B cell (primary cell): ENCODE data around the gene CASP5. TPM values are rescaled to one million over a fixed set of nuclear protein-coding genes. Genes with fewer than 3 reads are reported as not detected.

Experiments
- ATAC-seq: fragments of 200-7000 bp; cut with Tn5 transposase; one replicate; pipeline ENCODE4 v1.10.0; 2021; ENCODE audit warnings: low read depth, mild to moderate bottlenecking, moderate number of reproducible peaks, moderate library complexity
- CTCF ChIA-PET: fragments of 350-600 bp; sonication (Branson Sonifier 250); formaldehyde crosslinking; loops from one replicate; lab custom pipeline; 2021; ENCODE audit warnings: antibody characterized with exemption, inconsistent platforms; lab: Charles Lee
- POLR2A ChIA-PET: fragments of 350-600 bp; sonication (Branson Sonifier 250); formaldehyde crosslinking; loops from one replicate; lab custom pipeline; 2021; ENCODE audit warnings: antibody characterized with exemption; lab: Charles Lee
- DNase-seq: peaks from one replicate; pipeline ENCODE4 v3.0.0; 2013
- H2AFZ ChIP-seq: 2 replicates; pipeline ENCODE4 v1.6.1; 2012; ENCODE audit warnings: mild to moderate bottlenecking, low read depth, low read length; ENCODE audit not compliant: insufficient read depth, poor library complexity, severe bottlenecking
- H3K27ac ChIP-seq, 2 donors: 1 replicate in 1 of 2; 2 replicates in 1 of 2; pipeline ENCODE4 v1.5.1; 2012 to 2013; ENCODE audit warnings: low read length in 2 of 2, mild to moderate bottlenecking in 2 of 2, moderate library complexity in 1 of 2
- H3K27me3 ChIP-seq, 4 experiments: fragments of 200-600 bp in 1 of 4; sonication (generic) in 1 of 4; replicated peaks in 1 of 4; 1 replicate in 2 of 4; 2 replicates in 2 of 4; pipeline versions ENCODE4 v1.6.1 to v1.7.0; 2013 to 2016; ENCODE audit warnings: low read length in 3 of 4, mild to moderate bottlenecking in 2 of 4, mixed read lengths in 1 of 4, moderate library complexity in 1 of 4; ENCODE audit not compliant: insufficient read depth in 4 of 4, control insufficient read depth in 3 of 4; ENCODE audit errors: control extremely low read depth in 1 of 4
- H3K36me3 ChIP-seq, 2 experiments: replicated peaks in 1 of 2; 1 replicate in 1 of 2; 2 replicates in 1 of 2; pipeline versions ENCODE4 v1.6.1 to v1.7.1; 2013; ENCODE audit warnings: low read length in 1 of 2; ENCODE audit not compliant: insufficient read depth in 2 of 2, control insufficient read depth in 1 of 2; ENCODE audit errors: control extremely low read depth in 1 of 2, extremely low read depth in 1 of 2
- H3K4me1 ChIP-seq, 2 donors: fragments of 200-600 bp in 1 of 2; sonication (generic) in 1 of 2; 1 replicate in 1 of 2; 2 replicates in 1 of 2; pipeline versions ENCODE4 v1.5.1 to v1.6.1; 2013 to 2017; ENCODE audit warnings: low read length in 2 of 2; ENCODE audit not compliant: control insufficient read depth in 2 of 2, insufficient read depth in 2 of 2
- H3K4me2 ChIP-seq: replicated peaks from 2 replicates; pipeline ENCODE3; 2012; ENCODE audit warnings: mild to moderate bottlenecking, low read depth, low read length; ENCODE audit not compliant: poor library complexity, severe bottlenecking
- H3K4me3 ChIP-seq, 5 experiments: fragments of 200-600 bp in 1 of 5; sonication (generic) in 1 of 5; 1 replicate in 3 of 5; 2 replicates in 2 of 5; pipeline versions ENCODE4 v1.5.1 to v1.7.0; 2011 to 2016; ENCODE audit warnings: low read length in 4 of 5, mild to moderate bottlenecking in 4 of 5, low read depth in 2 of 5, control low read depth in 1 of 5, moderate library complexity in 1 of 5; ENCODE audit not compliant: insufficient read depth in 1 of 5; ENCODE audit errors: control extremely low read depth in 1 of 5, extremely low read depth in 1 of 5
- H3K79me2 ChIP-seq: fragments of 200-600 bp; sonication (generic); one replicate; pipeline ENCODE4 v1.6.0; 2016; ENCODE audit warnings: low read length; ENCODE audit not compliant: control insufficient read depth, insufficient read depth
- H3K9ac ChIP-seq: fragments of 200-600 bp; sonication (generic); 2 replicates; pipeline ENCODE4 v1.6.1; 2017; ENCODE audit warnings: mild to moderate bottlenecking, low read length, moderate library complexity
- H3K9me3 ChIP-seq, 3 donors: one replicate each; pipeline versions ENCODE4 v1.6.1 to v1.7.1; 2013; ENCODE audit warnings: low read length in 2 of 3; ENCODE audit not compliant: control insufficient read depth in 2 of 3, insufficient read depth in 1 of 3; ENCODE audit errors: control extremely low read depth in 1 of 3
- H4K20me1 ChIP-seq: 2 replicates; pipeline ENCODE4 v1.6.0; 2012; ENCODE audit warnings: mild to moderate bottlenecking, low read length; ENCODE audit not compliant: insufficient read depth, control insufficient read depth, poor library complexity, severe bottlenecking
- H3K27ac Mint-ChIP-seq: one replicate; pipeline ENCODE4 v1.8.0; 2021; ENCODE audit warnings: mixed read lengths
- H3K27me3 Mint-ChIP-seq: one replicate; pipeline ENCODE4 v1.8.0; 2021; ENCODE audit warnings: mixed read lengths
- H3K4me1 Mint-ChIP-seq: one replicate; pipeline ENCODE4 v1.8.0; 2021; ENCODE audit warnings: mixed read lengths
- H3K4me3 Mint-ChIP-seq: one replicate; pipeline ENCODE4 v1.8.0; 2021; ENCODE audit warnings: mixed read lengths
- H3K9me3 Mint-ChIP-seq: one replicate; pipeline ENCODE4 v1.8.0; 2022; ENCODE audit warnings: mixed read lengths; ENCODE audit not compliant: insufficient read depth
- EZH2 ChIP-seq: IDR thresholded peaks from 2 replicates; pipeline ENCODE4 v1.6.1; 2012; ENCODE audit warnings: borderline replicate concordance, low read depth, mild to moderate bottlenecking, moderate library complexity, low read length; ENCODE audit not compliant: insufficient read depth, poor library complexity, severe bottlenecking
- WGBS: methylation state at CpG from one replicate; pipeline ENCODE4 v1.1.5; 2013; ENCODE audit warnings: missing lambda C conversion rate; ENCODE audit not compliant: insufficient coverage; 5-methylcytosine and 5-hydroxymethylcytosine counted together
- intact Hi-C: fragments of 100-400 bp; cut with micrococcal nuclease; formaldehyde crosslinking; loops from one replicate; pipeline ENCODE4 v1.10.0; 2022
- polyA plus RNA-seq: library from polyadenylated mRNA; depleted of rRNA; stranded (reverse); fragments of >200 nt; gene quantifications from 2 replicates; pipeline ENCODE4 v1.2.3, GENCODE V29; 2012
- total RNA-seq, 2 donors: library from RNA; stranded (reverse); fragments of 120-200 nt in 1 of 2; gene quantifications; 1 replicate in 1 of 2; 2 replicates in 1 of 2; pipeline versions ENCODE4 v1.2.3 to v1.2.4, GENCODE V29; 2013 to 2022
- TF ChIP-seq, protein P1 (sequence below): fragments of 200-600 bp; IDR thresholded peaks from one replicate; pipeline ENCODE4 v1.8.0; 2022; ENCODE audit warnings: antibody characterized with exemption, mild to moderate bottlenecking

Gene CASP5
- total and polyA plus RNA-seq, 2 donors (not counting 1 experiment from before 2014, with no cell fraction given): 0.09 TPM; not detected in 1

DNA sequence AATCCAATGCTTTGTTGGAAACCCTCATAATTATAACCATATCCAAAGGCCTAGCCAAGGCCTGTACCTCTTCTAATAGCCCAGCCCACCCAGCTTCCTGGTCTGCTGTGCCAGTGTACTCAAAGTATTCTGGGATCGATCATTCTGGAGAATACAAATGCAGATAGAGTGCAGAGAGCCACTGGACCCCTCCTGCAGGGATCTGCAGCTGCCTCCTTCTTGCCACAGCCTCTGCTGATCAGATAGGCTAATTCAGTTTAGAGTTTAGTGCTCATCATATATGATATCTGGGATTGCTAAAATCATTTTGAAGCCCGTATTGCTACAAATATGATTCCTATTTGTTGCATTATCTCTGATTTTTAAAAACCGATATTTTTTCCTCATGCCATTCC, 17.5 kb downstream of the CASP5 start:
- H3K36me3 ChIP-seq: no peaks in the 10 kb centered on the region
- H3K4me1 ChIP-seq: no peaks in the 10 kb centered on the region
- H3K27ac ChIP-seq: no peak overlapping the region
- Mint-ChIP-seq H3K27ac (no peak overlapping the region), H3K9me3 (no peaks in the 10 kb centered on the region), H3K27me3 (no peaks in the 10 kb centered on the region), H3K4me3 (no peak overlapping the region), H3K4me1 (peaks cover 5% of the 10 kb centered on the region)
- CTCF ChIA-PET: no interaction called here
- no peaks in the 10 kb centered on the region for H3K9me3 ChIP-seq
- no peaks in the 10 kb centered on the region for H3K27me3 ChIP-seq
- intact Hi-C loops: no loop called here
- H3K79me2 ChIP-seq: no peaks in the 10 kb centered on the region
- H4K20me1 ChIP-seq: no peaks in the 10 kb centered on the region
- no peak overlapping the region for H3K4me2 ChIP-seq
- no peak overlapping the region for H3K9ac ChIP-seq
- H3K4me3 ChIP-seq: no peak overlapping the region
- 100% methylated on average over 1 of the region's 3 CpGs for WGBS
- DNase-seq (no peak), ATAC-seq (no peak)
- H2AFZ ChIP-seq: no peak overlapping the region
- POLR2A ChIA-PET: no interaction called here
- no peak for TF ChIP-seq EZH2
- TF ChIP-seq, protein P1, sequence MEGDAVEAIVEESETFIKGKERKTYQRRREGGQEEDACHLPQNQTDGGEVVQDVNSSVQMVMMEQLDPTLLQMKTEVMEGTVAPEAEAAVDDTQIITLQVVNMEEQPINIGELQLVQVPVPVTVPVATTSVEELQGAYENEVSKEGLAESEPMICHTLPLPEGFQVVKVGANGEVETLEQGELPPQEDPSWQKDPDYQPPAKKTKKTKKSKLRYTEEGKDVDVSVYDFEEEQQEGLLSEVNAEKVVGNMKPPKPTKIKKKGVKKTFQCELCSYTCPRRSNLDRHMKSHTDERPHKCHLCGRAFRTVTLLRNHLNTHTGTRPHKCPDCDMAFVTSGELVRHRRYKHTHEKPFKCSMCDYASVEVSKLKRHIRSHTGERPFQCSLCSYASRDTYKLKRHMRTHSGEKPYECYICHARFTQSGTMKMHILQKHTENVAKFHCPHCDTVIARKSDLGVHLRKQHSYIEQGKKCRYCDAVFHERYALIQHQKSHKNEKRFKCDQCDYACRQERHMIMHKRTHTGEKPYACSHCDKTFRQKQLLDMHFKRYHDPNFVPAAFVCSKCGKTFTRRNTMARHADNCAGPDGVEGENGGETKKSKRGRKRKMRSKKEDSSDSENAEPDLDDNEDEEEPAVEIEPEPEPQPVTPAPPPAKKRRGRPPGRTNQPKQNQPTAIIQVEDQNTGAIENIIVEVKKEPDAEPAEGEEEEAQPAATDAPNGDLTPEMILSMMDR: no peak

DNA sequence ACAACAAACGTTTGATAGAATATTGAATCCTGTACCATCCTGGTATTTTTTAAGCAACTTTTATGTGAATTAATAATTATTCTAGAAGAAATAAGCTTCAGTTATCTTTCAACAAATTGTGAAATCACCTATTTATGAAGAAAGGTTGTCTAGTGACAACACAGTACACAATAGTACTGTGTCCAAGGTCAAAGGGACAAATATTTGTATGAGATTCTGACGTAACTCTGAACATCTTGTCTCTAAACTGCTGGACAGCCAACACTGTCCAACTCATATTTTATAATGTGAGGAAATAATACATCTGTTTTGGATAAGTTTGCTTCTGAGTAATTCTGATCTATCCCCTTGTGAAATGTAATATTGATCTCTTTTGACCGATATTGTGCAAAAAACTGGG, 18.9 kb downstream of the CASP5 start:
- no peak overlapping the region for H3K4me2 ChIP-seq
- ChIA-PET POLR2A (no interaction called here), CTCF (no interaction called here)
- H4K20me1 ChIP-seq: no peaks in the 10 kb centered on the region
- no peak overlapping the region for H3K4me3 Mint-ChIP-seq
- H3K9me3 Mint-ChIP-seq: no peaks in the 10 kb centered on the region
- no peak for ATAC-seq
- no peaks in the 10 kb centered on the region for H3K4me1 ChIP-seq
- TF ChIP-seq, protein P1: no peak
- TF ChIP-seq EZH2: no peak
- no peak for DNase-seq
- WGBS: no CpG with 5 or more reads among the region's 3 CpGs
- peaks cover 5% of the 10 kb centered on the region for H3K4me1 Mint-ChIP-seq
- H3K9ac ChIP-seq: no peak overlapping the region
- H3K27ac Mint-ChIP-seq: no peak overlapping the region
- no peaks in the 10 kb centered on the region for H3K27me3 ChIP-seq
- H3K27ac ChIP-seq: no peak overlapping the region
- no peaks in the 10 kb centered on the region for H3K9me3 ChIP-seq
- H3K27me3 Mint-ChIP-seq: no peaks in the 10 kb centered on the region
- no peaks in the 10 kb centered on the region for H3K79me2 ChIP-seq
- no peak overlapping the region for H2AFZ ChIP-seq
- H3K36me3 ChIP-seq: no peaks in the 10 kb centered on the region
- no peak overlapping the region for H3K4me3 ChIP-seq
- intact Hi-C loops: no loop called here
